Eye (tissue), 1 donor: ENCODE results near the gene FAM240A.
"Not testable (repeated sequence)": the region's sequence is repeated elsewhere in the genome, so short reads cannot be mapped to it uniquely, and the experiment has no call there.

Source experiments
- DNase-seq: peaks from one replicate; pipeline ENCODE4 v3.0.0-alpha.2; 2015

The FAM240A gene

GRCh38 chr3:46587268-46587667 lies 25.1 kb upstream of the FAM240A start:
- DNase-seq = not testable (repeated sequence)

GRCh38 chr3:46593274-46593862 lies 19.0 kb upstream of the FAM240A start:
- no peak for DNase-seq

GRCh38 chr3:46593979-46594378 lies 18.3 kb upstream of the FAM240A start:
- DNase-seq = no peak

- no peak for DNase-seq
Observed at GRCh38 chr3:46594723-46595122, 17.6 kb upstream of the FAM240A start.

- DNase-seq = no peak
Observed at GRCh38 chr3:46595819-46596314, 16.5 kb upstream of the FAM240A start.

- DNase-seq = no peak
Observed at GRCh38 chr3:46599590-46599989, 12.7 kb upstream of the FAM240A start.

- no peak for DNase-seq
Observed at GRCh38 chr3:46603446-46604046, 8.8 kb upstream of the FAM240A start.

- no peak for DNase-seq
Observed at GRCh38 chr3:46604127-46604526, 8.2 kb upstream of the FAM240A start.

- DNase-seq = no peak
Observed at GRCh38 chr3:46607603-46608028, 4.7 kb upstream of the FAM240A start.

- DNase-seq = no peak
Observed at GRCh38 chr3:46609212-46609721, 3.1 kb upstream of the FAM240A start.

GRCh38 chr3:46609944-46610722 lies 2.2 kb upstream of the FAM240A start:
- DNase-seq = no peak

GRCh38 chr3:46613313-46614005 lies 1.1 kb downstream of the FAM240A start:
- DNase-seq = no peak

- DNase-seq = no peak
Observed at GRCh38 chr3:46614431-46614830, 2.1 kb downstream of the FAM240A start.

- no peak for DNase-seq
Observed at GRCh38 chr3:46615050-46615775, 2.9 kb downstream of the FAM240A start.

- DNase-seq = no peak
Observed at GRCh38 chr3:46615976-46616375, 3.7 kb downstream of the FAM240A start.

GRCh38 chr3:46617941-46618340 lies 5.6 kb downstream of the FAM240A start:
- DNase-seq = no peak

GRCh38 chr3:46619845-46620778 lies 7.8 kb downstream of the FAM240A start:
- DNase-seq = no peak

- no peak for DNase-seq
Observed at GRCh38 chr3:46624533-46624932, 12.2 kb downstream of the FAM240A start.

- no peak for DNase-seq
Observed at GRCh38 chr3:46624975-46625490, 12.7 kb downstream of the FAM240A start.

GRCh38 chr3:46626039-46626438 lies 13.7 kb downstream of the FAM240A start:
- no peak for DNase-seq

GRCh38 chr3:46627078-46627477 lies 14.8 kb downstream of the FAM240A start:
- no peak for DNase-seq
